ENCODE data around the gene WDFY4.

WDFY4 gene

DNA sequence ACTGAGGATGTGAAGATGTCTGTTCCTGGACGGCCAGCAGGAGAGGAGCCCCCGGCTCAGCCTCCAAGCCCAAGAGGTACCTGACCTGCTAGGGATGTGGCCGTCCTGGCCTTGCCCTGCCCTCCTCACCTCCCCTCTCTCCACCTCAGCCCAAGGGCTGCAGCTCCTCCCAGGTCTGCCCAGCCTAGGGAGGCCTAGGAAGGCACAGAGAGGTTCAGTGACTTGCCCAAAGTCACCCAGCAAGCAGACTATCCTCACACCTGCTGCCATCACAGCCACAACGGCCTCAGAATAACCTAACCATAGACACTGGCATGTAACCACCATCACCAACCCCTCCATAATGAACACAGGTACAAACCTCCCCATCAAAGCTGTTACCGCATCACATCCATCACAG lies 293.6 kb downstream of the WDFY4 start:
- no peak for TF ChIP-seq NFIC (IDR thresholded peaks at IDR 0.05)
- TF ChIP-seq EGR1 (IDR thresholded peaks at IDR 0.05): no peak
- TF ChIP-seq, protein P1, sequence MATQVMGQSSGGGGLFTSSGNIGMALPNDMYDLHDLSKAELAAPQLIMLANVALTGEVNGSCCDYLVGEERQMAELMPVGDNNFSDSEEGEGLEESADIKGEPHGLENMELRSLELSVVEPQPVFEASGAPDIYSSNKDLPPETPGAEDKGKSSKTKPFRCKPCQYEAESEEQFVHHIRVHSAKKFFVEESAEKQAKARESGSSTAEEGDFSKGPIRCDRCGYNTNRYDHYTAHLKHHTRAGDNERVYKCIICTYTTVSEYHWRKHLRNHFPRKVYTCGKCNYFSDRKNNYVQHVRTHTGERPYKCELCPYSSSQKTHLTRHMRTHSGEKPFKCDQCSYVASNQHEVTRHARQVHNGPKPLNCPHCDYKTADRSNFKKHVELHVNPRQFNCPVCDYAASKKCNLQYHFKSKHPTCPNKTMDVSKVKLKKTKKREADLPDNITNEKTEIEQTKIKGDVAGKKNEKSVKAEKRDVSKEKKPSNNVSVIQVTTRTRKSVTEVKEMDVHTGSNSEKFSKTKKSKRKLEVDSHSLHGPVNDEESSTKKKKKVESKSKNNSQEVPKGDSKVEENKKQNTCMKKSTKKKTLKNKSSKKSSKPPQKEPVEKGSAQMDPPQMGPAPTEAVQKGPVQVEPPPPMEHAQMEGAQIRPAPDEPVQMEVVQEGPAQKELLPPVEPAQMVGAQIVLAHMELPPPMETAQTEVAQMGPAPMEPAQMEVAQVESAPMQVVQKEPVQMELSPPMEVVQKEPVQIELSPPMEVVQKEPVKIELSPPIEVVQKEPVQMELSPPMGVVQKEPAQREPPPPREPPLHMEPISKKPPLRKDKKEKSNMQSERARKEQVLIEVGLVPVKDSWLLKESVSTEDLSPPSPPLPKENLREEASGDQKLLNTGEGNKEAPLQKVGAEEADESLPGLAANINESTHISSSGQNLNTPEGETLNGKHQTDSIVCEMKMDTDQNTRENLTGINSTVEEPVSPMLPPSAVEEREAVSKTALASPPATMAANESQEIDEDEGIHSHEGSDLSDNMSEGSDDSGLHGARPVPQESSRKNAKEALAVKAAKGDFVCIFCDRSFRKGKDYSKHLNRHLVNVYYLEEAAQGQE (IDR thresholded peaks at IDR 0.05; ENCODE audit: low read depth): no peak
- no peak for TF ChIP-seq TAF1 (IDR thresholded peaks at IDR 0.05; ENCODE audit: low read depth)
- no peak for TF ChIP-seq EP300 (IDR thresholded peaks at IDR 0.05; ENCODE audit: borderline replicate concordance)
- no peak for TF ChIP-seq ZBTB7A (IDR thresholded peaks at IDR 0.05; ENCODE audit: low read depth)
- TF ChIP-seq USF1 (IDR thresholded peaks at IDR 0.05): no peak
- no peak for TF ChIP-seq TEAD4 (IDR thresholded peaks at IDR 0.05)
- TF ChIP-seq YY1 (IDR thresholded peaks at IDR 0.05; ENCODE audit: low read depth): no peak
- no peak for TF ChIP-seq CREB1 (IDR thresholded peaks at IDR 0.05; ENCODE audit: low read depth)
- TF ChIP-seq FOXM1 (IDR thresholded peaks at IDR 0.05; ENCODE audit: borderline replicate concordance, low read depth): no peak
- no peak for TF ChIP-seq CEBPB (IDR thresholded peaks at IDR 0.05)
- no peak for TF ChIP-seq TCF12 (IDR thresholded peaks at IDR 0.05; ENCODE audit: low read depth)

GRCh38 chr10:48981310-48981907 lies 296.7 kb downstream of the WDFY4 start:
- TF ChIP-seq RAD21 (IDR thresholded peaks at IDR 0.05; ENCODE audit: low read depth) (peak; percentile 89), ZBTB7A (IDR thresholded peaks at IDR 0.05; ENCODE audit: low read depth) (no peak), EGR1 (IDR thresholded peaks at IDR 0.05) (no peak)

DNA sequence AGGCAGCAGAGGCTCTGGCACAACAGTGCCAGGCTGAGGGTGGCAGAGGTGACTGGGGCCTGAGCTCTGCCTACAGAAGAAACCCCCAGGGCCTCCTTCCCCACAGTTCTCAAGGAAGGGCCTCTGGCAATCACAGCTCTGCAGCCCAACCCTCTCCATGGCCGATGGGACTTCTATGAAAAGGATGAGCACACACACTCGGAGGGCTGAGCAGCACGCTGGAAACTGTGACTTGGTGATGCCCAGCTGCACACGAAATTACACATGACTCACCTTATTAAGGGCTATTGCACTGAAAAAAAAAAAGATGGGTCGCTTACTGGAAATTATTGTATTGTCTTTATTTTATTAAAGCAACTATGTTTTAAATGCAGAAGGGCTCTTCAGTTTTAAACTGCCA lies 297.9 kb downstream of the WDFY4 start:
- TF ChIP-seq CREB1 (IDR thresholded peaks at IDR 0.05; ENCODE audit: low read depth) (no peak), TAF1 (IDR thresholded peaks at IDR 0.05; ENCODE audit: low read depth) (no peak), FOXM1 (IDR thresholded peaks at IDR 0.05; ENCODE audit: borderline replicate concordance, low read depth) (no peak), NFIC (IDR thresholded peaks at IDR 0.05) (no peak), EGR1 (IDR thresholded peaks at IDR 0.05) (no peak), TCF12 (IDR thresholded peaks at IDR 0.05; ENCODE audit: low read depth) (no peak), CEBPB (IDR thresholded peaks at IDR 0.05) (no peak), YY1 (IDR thresholded peaks at IDR 0.05; ENCODE audit: low read depth) (no peak), USF1 (IDR thresholded peaks at IDR 0.05) (no peak), ZBTB7A (IDR thresholded peaks at IDR 0.05; ENCODE audit: low read depth) (no peak), EP300 (IDR thresholded peaks at IDR 0.05; ENCODE audit: borderline replicate concordance) (no peak), MAX (IDR thresholded peaks at IDR 0.05) (no peak), RAD21 (IDR thresholded peaks at IDR 0.05; ENCODE audit: low read depth) (no peak), TEAD4 (IDR thresholded peaks at IDR 0.05) (no peak)
- TF ChIP-seq, protein P1 (IDR thresholded peaks at IDR 0.05; ENCODE audit: low read depth): no peak

DNA sequence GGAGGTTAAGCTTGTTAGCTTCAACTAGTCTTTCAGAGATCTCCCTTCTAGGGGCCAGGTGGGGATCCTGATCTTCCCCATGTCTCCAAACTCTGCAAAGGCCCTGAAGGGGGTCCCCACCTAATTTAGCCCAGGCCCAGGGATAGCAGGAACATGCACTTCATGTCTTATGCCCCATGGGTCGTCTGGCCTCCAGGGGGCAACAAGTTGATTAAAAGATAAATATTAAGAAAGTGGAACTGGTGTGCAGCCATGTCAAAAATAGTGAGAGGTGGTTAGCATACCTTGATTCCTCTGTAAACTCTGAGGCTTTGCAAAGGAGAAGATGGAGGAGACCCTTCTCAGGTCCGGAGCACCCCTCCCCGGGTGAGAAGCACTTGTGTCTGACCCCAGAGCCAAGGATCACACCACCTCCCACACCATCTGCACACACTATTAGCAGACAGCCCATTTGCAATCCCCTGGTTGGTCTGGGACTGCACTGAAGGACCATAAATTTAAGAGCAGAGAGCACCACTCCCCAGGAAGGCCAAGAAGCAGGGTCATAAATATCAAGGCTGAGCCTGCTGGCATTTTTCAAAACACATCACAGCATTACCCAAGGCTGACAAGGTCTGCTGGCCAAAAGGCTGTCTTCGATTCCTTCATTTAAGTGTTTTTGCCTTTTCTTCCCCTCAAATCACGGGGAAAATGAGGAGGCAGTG lies 299.1 kb downstream of the WDFY4 start:
- TF ChIP-seq TEAD4 (IDR thresholded peaks at IDR 0.05) (no peak), FOXM1 (IDR thresholded peaks at IDR 0.05; ENCODE audit: borderline replicate concordance, low read depth) (no peak), EP300 (IDR thresholded peaks at IDR 0.05; ENCODE audit: borderline replicate concordance) (no peak), USF1 (IDR thresholded peaks at IDR 0.05) (no peak), MAX (IDR thresholded peaks at IDR 0.05) (no peak), CREB1 (IDR thresholded peaks at IDR 0.05; ENCODE audit: low read depth) (no peak), RAD21 (IDR thresholded peaks at IDR 0.05; ENCODE audit: low read depth) (no peak), EGR1 (IDR thresholded peaks at IDR 0.05) (no peak), TAF1 (IDR thresholded peaks at IDR 0.05; ENCODE audit: low read depth) (no peak), YY1 (IDR thresholded peaks at IDR 0.05; ENCODE audit: low read depth) (no peak), TCF12 (IDR thresholded peaks at IDR 0.05; ENCODE audit: low read depth) (no peak), ZBTB7A (IDR thresholded peaks at IDR 0.05; ENCODE audit: low read depth) (no peak), CEBPB (IDR thresholded peaks at IDR 0.05) (no peak), NFIC (IDR thresholded peaks at IDR 0.05) (no peak)
- TF ChIP-seq, protein P1 (IDR thresholded peaks at IDR 0.05; ENCODE audit: low read depth): no peak

All from Ishikawa (cell line).